ENCODE data around the gene SDHB.

- TF ChIP-seq CTCF (IDR thresholded peaks at IDR 0.05) (no peak), EP300 (IDR thresholded peaks at IDR 0.05) (no peak)
Measured at GRCh38 chr1:17011439-17012307, 42.2 kb downstream of the SDHB start, which contains the start of gene ATP13A2.

Data from ovary (tissue), 3 donors.